Breast epithelium (tissue), 4 donors: ENCODE results near the gene KATNA1. TPM values are rescaled to one million over a fixed set of nuclear protein-coding genes. Genes with fewer than 3 reads are reported as not detected.

ENCODE experiments used
- DNase-seq, 2 donors: peaks; one replicate each; pipeline ENCODE4 v3.0.0-alpha.2; 2019; ENCODE audit warnings: low spot score in 2 of 2
- H3K27ac ChIP-seq, 2 donors: fragments of 200-600 bp; sonication (generic) in 1 of 2; one replicate each; pipeline ENCODE4 v1.5.1; 2016 to 2019; ENCODE audit warnings: mild to moderate bottlenecking in 1 of 2
- H3K27me3 ChIP-seq, 2 donors: fragments of 200-600 bp; sonication (generic) in 1 of 2; one replicate each; pipeline versions ENCODE4 v1.5.1 to v1.6.0; 2017 to 2019; ENCODE audit warnings: control low read depth in 1 of 2, mild to moderate bottlenecking in 1 of 2
- H3K36me3 ChIP-seq: fragments of 200-600 bp; one replicate; pipeline ENCODE4 v1.5.1; 2019
- H3K4me1 ChIP-seq, 2 donors: fragments of 200-600 bp; sonication (generic); one replicate each; pipeline ENCODE4 v1.5.1; 2016 to 2019; ENCODE audit warnings: control low read depth in 1 of 2
- H3K4me3 ChIP-seq, 3 donors: fragments of 200-600 bp; sonication (generic); 1 replicate in 2 of 3; 2 replicates in 1 of 3; pipeline ENCODE4 v1.5.1; 2016 to 2019; ENCODE audit warnings: mild to moderate bottlenecking in 3 of 3, moderate library complexity in 2 of 3
- H3K9me3 ChIP-seq, 2 donors: fragments of 200-600 bp; sonication (generic) in 1 of 2; one replicate each; pipeline ENCODE4 v1.5.1; 2016 to 2019; ENCODE audit warnings: control low read depth in 1 of 2
- CTCF ChIP-seq, 3 donors: fragments of 450-650 bp; IDR thresholded peaks; one replicate each; pipeline ENCODE4 v1.5.1; 2016 to 2017; ENCODE audit warnings: antibody characterized with exemption in 3 of 3, mild to moderate bottlenecking in 3 of 3, moderate library complexity in 3 of 3
- POLR2A ChIP-seq: fragments of 450-650 bp; IDR thresholded peaks from one replicate; pipeline ENCODE4 v1.6.1; 2016; ENCODE audit warnings: antibody characterized with exemption, mild to moderate bottlenecking, moderate library complexity
- POLR2AphosphoS5 ChIP-seq, 3 donors: sonication (generic); formaldehyde crosslinking; IDR thresholded peaks; one replicate each; pipeline ENCODE4 v1.6.1; 2017; ENCODE audit warnings: antibody characterized with exemption in 3 of 3
- intact Hi-C: fragments of 100-400 bp; cut with DNase I; formaldehyde crosslinking; loops from one replicate; pipeline ENCODE4 v1.15.1; 2023; ENCODE audit warnings: low total_unique reads
- total RNA-seq, 3 donors: library from RNA; depleted of rRNA; stranded (reverse); fragments of >200 nt; gene quantifications; one replicate each; pipeline ENCODE4 v1.1.0, GENCODE V29; 2016

KATNA1 gene
- total RNA-seq, 3 donors from 2014 or later, result 20.1 to 24.9 (median 21.1) TPM

DNA sequence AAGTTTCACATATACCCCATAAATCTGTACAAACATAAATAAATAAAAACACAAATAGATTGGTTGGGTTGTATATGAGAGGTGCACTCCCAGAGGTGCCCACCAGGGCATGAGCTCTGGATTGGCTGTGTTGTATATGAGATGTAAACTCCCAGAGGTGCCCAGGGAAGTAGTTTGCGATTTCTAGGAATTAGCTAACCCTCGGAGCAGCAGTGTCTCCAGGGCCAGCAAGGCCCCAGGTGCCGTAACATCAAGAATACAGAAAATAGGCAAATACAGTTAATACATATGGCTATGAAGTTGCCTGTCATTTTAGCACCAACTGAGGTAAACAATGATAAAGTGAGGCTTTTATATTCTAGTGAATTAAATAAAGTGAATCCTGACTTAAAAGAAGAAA lies 87.8 kb downstream of the KATNA1 start:
- Histone ChIP-seq H3K4me1 (no peaks in the 10 kb centered on the region), H3K9me3 (no peaks in the 10 kb centered on the region), H3K27me3 (no peaks in the 10 kb centered on the region), H3K36me3 (no peaks in the 10 kb centered on the region), H3K4me3 (no peak overlapping the region), H3K27ac (no peak overlapping the region)
- intact Hi-C loops, result no loop called here
- DNase-seq, result no peak
- TF ChIP-seq POLR2A, result no peak
- no peak for TF ChIP-seq POLR2AphosphoS5 (IDR thresholded peaks at IDR 0.05)
- peak in 1 of 3 donors; percentile 20 for TF ChIP-seq CTCF (IDR thresholded peaks at IDR 0.05)

DNA sequence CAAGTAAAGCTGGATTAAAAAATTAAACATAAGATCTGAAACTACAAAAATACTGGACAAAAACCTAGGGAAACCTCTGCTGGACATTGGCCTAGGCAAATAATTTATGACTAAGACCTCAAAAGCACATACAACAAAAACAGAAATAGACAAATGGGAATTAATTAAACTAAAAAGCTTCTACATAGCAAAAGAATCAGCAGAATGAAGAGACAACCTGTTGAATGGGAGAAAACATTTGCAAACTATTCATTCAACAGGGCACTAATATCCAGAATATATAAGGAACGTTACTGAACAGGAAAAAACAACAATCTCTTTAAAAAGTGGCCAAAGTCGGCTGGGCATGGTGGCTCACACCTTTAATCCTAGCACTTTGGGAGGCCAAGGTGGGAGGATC lies 89.1 kb downstream of the KATNA1 start:
- intact Hi-C loops, result no loop called here
- no peak overlapping the region for H3K4me3 ChIP-seq
- no peaks in the 10 kb centered on the region for H3K9me3 ChIP-seq
- no peaks in the 10 kb centered on the region for H3K4me1 ChIP-seq
- H3K27ac ChIP-seq, result no peak overlapping the region
- TF ChIP-seq POLR2AphosphoS5 (IDR thresholded peaks at IDR 0.05) (no peak), CTCF (IDR thresholded peaks at IDR 0.05) (no peak), POLR2A (no peak)
- no peak for DNase-seq
- no peaks in the 10 kb centered on the region for H3K36me3 ChIP-seq
- no peaks in the 10 kb centered on the region for H3K27me3 ChIP-seq

GRCh38 chr6:149558029-149558428 lies 90.5 kb downstream of the KATNA1 start:
- intact Hi-C loops, result no loop called here
- no peak overlapping the region for H3K4me3 ChIP-seq
- no peak for TF ChIP-seq POLR2AphosphoS5 (IDR thresholded peaks at IDR 0.05)
- TF ChIP-seq CTCF (IDR thresholded peaks at IDR 0.05), result no peak
- TF ChIP-seq POLR2A, result no peak
- H3K4me1 ChIP-seq, result no peaks in the 10 kb centered on the region
- no peaks in the 10 kb centered on the region for H3K9me3 ChIP-seq
- H3K36me3 ChIP-seq, result no peaks in the 10 kb centered on the region
- DNase-seq, result no peak
- no peaks in the 10 kb centered on the region for H3K27me3 ChIP-seq
- H3K27ac ChIP-seq, result no peak overlapping the region

GRCh38 chr6:149551920-149552319 lies 96.6 kb downstream of the KATNA1 start:
- no peaks in the 10 kb centered on the region for H3K4me1 ChIP-seq
- no peak for TF ChIP-seq POLR2AphosphoS5 (IDR thresholded peaks at IDR 0.05)
- intact Hi-C loops, result no loop called here
- H3K36me3 ChIP-seq, result no peaks in the 10 kb centered on the region
- H3K4me3 ChIP-seq, result no peak overlapping the region
- DNase-seq, result no peak
- H3K27ac ChIP-seq, result no peak overlapping the region
- no peaks in the 10 kb centered on the region for H3K27me3 ChIP-seq
- no peaks in the 10 kb centered on the region for H3K9me3 ChIP-seq

- intact Hi-C loops, result no loop called here
- no peaks in the 10 kb centered on the region for H3K36me3 ChIP-seq
- H3K27ac ChIP-seq, result peak within 1 kb of the TSS; percentile 98
- DNase-seq, result peak; percentile 94 to 96
- peak; percentile 90 to 99 (median 97) for TF ChIP-seq POLR2AphosphoS5 (IDR thresholded peaks at IDR 0.05)
- peak; percentile 70 to 75 (median 73) for TF ChIP-seq CTCF (IDR thresholded peaks at IDR 0.05)
- TF ChIP-seq POLR2A, result peak; percentile 81
- no peaks in the 10 kb centered on the region for H3K27me3 ChIP-seq
- peak within 1 kb of the TSS; percentile 86 to 92 (median 87) for H3K4me3 ChIP-seq
- no peaks in the 10 kb centered on the region for H3K9me3 ChIP-seq
- H3K4me1 ChIP-seq, result peaks cover 0 to 15% of the 10 kb centered on the region in 2 donors
Measured at GRCh38 chr6:149545754-149546471, 102.6 kb downstream of the KATNA1 start, which contains the start of gene PPIL4. Gene PPIL4 (minus strand): TSS chr6:149546043. CDS start chr6:149546005, 38 bp downstream.
